IPS-18c (cell line): ENCODE measurements around the gene ZNF627.
"Not testable (repeated sequence)": the region's sequence is repeated elsewhere in the genome, so short reads cannot be mapped to it uniquely, and the experiment has no call there.

Source experiments
- H3K4me3 ChIP-seq: 2 replicates; pipeline ENCODE4 v1.7.0; 2013; ENCODE audit warnings: low read depth, mild to moderate bottlenecking, low read length, moderate library complexity; ENCODE audit not compliant: insufficient read depth
- H3K9me3 ChIP-seq: one replicate; pipeline ENCODE4 v1.6.1; 2013; ENCODE audit warnings: mild to moderate bottlenecking, low read length, moderate library complexity; ENCODE audit not compliant: control insufficient read depth, insufficient read depth

The ZNF627 gene

GRCh38 chr19:11599704-11600103 lies 2.4 kb downstream of the ZNF627 start:
- not testable (repeated sequence) for H3K9me3 ChIP-seq, H3K4me3 ChIP-seq

GRCh38 chr19:11606484-11606883 lies 9.2 kb downstream of the ZNF627 start:
- H3K4me3 ChIP-seq = no peak overlapping the region
- peaks cover 11% of the 10 kb centered on the region for H3K9me3 ChIP-seq

DNA sequence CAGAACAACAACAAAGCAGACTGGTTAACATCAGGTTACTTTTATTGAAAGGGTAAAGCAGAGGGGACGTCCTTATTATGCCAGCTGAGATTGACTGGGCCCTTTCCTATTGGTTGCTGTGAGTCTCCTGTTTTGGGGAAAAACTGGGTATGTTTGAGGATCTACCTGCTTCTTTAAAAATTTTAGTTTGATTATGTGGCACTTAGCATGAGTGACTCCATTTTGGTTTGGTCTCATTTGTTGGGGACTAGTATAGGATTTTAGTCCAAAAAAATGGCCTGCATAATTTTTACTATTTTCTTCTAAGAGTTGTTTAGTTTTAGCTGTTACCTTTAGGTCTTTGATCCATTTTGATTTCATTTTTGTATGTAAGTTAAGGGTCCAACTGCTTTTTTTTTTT lies 14.4 kb downstream of the ZNF627 start:
- peaks cover 22% of the 10 kb centered on the region for H3K9me3 ChIP-seq
- no peak overlapping the region for H3K4me3 ChIP-seq

- H3K9me3 ChIP-seq = peaks cover 31% of the 10 kb centered on the region
- no peak overlapping the region for H3K4me3 ChIP-seq
Observed at GRCh38 chr19:11612816-11613511, 15.7 kb downstream of the ZNF627 start.

GRCh38 chr19:11617180-11618062 lies 20.1 kb downstream of the ZNF627 start:
- Histone ChIP-seq H3K4me3 (no peak overlapping the region), H3K9me3 (peaks cover 42% of the 10 kb centered on the region)

DNA sequence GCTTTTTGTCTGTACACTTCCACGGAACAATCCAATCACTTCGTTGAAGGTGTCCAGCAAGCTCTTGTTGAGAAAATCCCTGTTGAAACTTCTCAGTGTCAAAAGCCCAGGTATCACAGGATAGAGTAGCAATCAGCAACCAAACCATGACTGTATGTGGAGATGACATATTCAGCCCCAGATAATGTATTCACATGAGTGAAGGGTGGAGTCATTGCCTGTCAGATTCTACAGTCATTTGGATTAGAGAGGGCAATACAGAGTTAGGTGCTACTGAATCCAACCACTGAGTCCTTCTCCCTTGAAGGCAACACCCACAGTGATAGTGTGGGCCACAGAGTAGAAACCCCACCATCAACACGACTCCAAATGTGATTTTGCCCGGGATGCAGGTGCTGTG lies 23.3 kb downstream of the ZNF627 start:
- Histone ChIP-seq H3K4me3 (no peak overlapping the region), H3K9me3 (peaks cover 28% of the 10 kb centered on the region)

GRCh38 chr19:11622401-11622800 lies 25.1 kb downstream of the ZNF627 start:
- H3K4me3 ChIP-seq = not testable (repeated sequence)
- H3K9me3 ChIP-seq = peaks cover 16% of the 10 kb centered on the region

DNA sequence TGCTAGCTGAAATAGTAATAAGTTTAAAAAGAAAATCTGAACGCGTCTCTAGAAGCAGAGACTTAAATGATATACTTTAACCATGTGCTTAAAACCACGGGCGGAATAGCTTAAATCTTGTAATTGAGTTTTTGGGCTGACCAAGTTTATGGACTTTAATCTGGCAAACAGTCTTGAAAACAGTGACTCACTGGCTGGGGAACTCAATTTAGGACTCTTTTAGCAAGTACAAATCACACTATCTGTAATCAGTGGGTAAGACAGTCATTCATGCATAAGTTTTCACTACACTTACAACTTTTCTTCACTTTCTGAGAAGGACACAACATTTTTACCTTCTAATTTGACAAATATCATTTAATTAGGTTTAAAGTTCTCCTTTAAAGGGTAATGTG lies 26.8 kb downstream of the ZNF627 start:
- H3K9me3 ChIP-seq = peaks cover 6% of the 10 kb centered on the region
- no peak overlapping the region for H3K4me3 ChIP-seq

DNA sequence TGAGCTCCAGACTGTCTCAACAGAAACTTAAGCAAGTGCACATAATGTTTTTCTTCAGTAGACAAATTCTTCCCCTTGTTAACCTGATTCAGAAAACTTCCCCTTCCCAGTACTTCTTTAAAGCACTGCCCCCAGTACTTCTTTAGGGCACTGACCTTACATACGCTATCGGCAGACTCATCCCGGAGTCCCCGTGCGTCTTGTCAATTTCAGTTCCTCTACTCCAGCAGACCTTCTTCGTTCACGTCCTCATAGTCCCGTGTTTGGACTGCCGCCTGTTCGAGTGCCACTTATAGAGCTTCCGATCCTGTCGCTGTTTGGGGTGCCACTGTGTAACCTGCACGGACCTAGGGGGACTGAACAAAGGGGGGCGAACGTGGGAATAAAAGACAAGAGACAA lies 29.0 kb downstream of the ZNF627 start:
- H3K4me3 ChIP-seq = no peak overlapping the region
- H3K9me3 ChIP-seq = no peaks in the 10 kb centered on the region

GRCh38 chr19:11633223-11633622 lies 35.9 kb downstream of the ZNF627 start:
- Histone ChIP-seq H3K4me3 (no peak overlapping the region), H3K9me3 (peaks cover 3% of the 10 kb centered on the region)

DNA sequence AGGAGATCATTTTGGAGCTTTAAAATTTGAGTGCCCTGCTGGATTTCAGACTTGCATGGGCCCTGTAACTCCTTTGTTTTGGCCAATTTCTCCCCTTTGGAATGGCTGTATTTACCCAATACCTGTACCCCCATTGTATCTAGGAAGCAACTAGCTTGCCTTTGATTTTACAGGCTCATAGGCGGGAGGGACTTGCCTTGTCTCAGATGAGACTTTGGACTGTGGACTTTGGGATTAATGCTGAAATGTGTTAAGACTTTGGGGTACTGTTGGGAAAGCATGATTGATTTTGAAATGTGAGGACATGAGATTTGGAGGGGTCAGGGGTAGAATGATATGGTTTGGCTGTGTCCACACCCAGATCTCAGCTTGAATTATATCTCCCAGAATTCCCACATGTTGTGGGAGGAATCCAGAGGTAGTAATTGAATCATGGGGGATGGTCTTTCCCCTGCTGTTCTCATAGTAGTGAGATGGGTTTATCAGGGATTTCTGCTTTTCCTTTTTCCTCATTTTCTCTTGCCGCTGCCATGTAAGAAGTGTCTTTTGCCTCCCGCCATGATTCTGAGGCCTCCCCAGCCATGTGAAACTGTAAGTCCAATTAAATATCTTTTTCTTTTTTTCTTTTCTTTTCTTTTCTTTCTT lies 36.9 kb downstream of the ZNF627 start:
- not testable (repeated sequence) for H3K9me3 ChIP-seq, H3K4me3 ChIP-seq

DNA sequence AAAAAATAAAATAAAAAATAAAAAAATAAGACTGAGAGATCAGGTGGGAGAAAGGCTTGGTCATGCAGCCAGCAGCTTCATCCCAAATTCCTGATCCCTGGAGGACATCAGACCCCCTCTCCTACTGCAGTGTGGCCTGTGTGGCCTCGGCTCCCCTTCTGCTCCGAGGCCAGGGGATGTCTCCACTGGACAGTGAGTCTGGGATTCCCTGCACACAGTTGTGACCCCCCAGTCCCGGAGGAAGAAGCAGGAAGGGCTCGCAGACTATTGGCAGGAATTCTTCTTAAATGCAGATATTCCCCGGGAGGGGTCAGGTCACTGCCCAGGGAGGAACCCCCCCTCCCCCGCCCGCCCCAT lies 41.9 kb downstream of the ZNF627 start:
- Histone ChIP-seq H3K9me3 (no peaks in the 10 kb centered on the region), H3K4me3 (peak overlapping the region; percentile 2)

DNA sequence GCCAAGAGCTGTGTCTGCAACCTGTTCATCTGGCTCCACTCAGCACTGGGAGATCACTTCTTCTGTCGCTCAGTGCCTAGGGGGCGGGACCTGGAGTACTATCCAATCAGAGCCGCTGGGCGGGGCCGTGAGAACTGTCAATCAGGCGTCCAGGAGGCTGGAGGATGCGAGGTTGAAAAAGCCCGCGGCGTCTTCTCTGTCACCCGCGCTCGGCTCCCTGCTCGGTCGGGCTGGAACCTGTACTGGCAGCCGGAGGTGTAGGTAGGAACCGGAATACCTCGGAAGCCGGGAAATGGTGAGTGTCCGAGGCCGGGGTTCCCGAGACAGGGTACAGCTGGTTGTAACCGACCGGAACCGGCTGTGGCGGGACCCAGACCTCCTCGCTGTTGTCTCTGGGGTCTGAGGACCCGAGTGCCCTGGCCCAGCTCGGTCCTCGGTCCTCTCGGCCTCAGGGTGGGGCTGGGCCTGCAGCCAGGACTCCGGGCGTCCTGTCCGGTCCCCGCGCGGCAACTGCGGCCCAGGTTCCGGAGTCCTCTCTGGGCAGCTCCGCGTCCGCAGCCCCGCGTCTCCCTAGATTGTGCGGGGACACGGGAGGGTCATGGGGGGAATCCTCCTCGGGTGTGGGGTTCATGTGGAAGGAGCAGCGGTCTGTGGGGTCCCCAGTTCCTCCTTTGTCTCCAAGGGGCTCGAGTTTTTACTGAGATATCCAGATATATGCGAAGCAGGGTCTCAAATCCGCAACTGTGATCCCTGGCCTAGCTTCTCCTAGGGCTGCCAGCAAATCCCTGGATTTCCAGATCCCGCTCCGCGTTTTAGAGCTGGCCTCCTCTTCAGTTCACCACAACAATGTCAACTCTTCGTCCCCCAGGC lies 42.6 kb downstream of the ZNF627 start:
- Histone ChIP-seq H3K4me3 (peak overlapping the region; percentile 98), H3K9me3 (no peaks in the 10 kb centered on the region)

DNA sequence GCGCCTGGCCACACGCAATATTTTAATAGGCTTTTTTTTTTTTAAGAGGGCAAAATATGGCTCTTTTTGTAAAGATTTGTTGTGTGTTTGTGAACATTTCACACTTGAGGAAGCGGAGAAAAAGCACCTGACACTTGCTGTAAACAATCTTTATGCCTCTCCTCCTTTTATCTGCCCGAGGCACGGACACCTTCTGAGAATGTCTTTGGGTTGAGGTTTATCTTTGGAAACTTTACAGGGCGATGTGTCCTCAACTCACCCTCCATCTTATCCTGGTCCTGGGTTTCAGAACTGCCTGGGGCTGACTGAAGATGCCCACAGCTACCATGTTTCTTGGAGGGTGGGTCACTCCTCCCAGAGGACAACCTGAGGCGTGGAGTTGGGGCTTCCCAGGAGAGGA lies 44.0 kb downstream of the ZNF627 start:
- Histone ChIP-seq H3K9me3 (no peaks in the 10 kb centered on the region), H3K4me3 (no peak overlapping the region)

DNA sequence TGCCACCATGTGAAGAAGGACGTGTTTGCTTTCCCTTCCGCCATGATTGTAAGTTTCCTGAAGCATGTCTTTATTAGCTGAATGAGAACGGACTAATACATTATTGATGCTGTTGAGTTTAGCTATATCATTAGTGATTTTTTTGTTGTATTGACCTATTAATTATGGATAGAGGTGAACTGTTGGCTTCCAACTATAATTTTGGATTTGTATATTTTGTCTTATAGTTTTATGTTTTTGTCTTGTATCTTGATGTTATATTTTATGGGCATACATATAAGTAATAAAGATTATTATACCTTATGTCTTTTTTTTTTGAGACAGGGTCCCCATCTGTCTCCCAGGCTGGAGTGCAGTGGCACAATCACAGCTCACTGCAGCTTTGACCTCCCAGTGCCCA lies 45.6 kb downstream of the ZNF627 start:
- no peak overlapping the region for H3K4me3 ChIP-seq
- H3K9me3 ChIP-seq = no peaks in the 10 kb centered on the region

DNA sequence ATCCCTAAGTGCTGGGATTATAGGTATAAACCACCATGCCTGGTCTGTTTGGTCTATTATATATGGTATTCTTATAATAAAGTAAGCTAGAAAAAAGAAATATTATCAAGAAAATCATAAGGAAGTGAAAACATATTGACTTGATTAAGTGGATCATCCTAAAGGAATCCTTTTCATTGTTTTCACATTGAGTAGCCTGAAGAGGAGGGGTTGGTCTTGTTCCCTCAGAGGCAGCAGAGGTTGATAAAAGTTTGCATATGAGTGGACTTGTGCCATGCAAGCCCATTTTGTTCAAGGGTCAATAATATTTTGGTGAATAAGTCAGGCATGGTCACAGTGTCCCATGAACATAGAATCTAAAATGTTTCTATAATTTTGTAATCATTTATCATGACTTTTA lies 52.7 kb downstream of the ZNF627 start:
- H3K4me3 ChIP-seq = no peak overlapping the region
- H3K9me3 ChIP-seq = peaks cover 13% of the 10 kb centered on the region

DNA sequence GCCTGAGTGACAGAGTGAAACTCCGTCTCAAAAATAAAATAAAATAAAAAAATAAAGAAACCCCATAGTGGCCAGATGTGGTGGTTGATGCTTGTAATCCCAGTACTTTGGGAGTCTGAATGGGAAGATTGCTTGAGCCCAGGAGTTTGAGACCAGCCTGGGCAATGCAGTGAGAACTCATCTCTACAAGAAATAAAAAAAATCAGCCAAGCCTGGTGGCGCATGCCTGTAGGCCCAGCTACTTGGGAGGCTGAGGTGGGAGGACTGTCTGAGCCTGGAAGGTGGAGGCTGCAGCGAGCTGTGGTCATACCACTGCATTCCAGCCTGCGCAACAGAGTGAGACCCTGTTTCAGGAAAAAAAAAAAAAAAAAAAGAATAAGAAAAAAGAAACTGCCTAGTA lies 53.8 kb downstream of the ZNF627 start:
- Histone ChIP-seq H3K4me3 (no peak overlapping the region), H3K9me3 (peaks cover 13% of the 10 kb centered on the region)
